Measurements from ENCODE around the gene C22orf31.

GRCh38 chr22:29011240-29012100 is 50.2 kb downstream of the C22orf31 start:
- no peak for TF ChIP-seq CTCF (IDR thresholded peaks at IDR 0.05; ENCODE audit: poor library complexity)
- no peak for TF ChIP-seq EZH2phosphoT487 (IDR thresholded peaks at IDR 0.05; ENCODE audit: low read depth, severe bottlenecking, unreplicated experiment)

All from hepatocyte (in vitro differentiated cells).